ENCODE data around the gene ACTR2. TPM values are rescaled to one million over a fixed set of nuclear protein-coding genes. Genes with fewer than 3 reads are reported as not detected.
"Not testable (repeated sequence)": the region's sequence is repeated elsewhere in the genome, so short reads cannot be mapped to it uniquely, and the experiment has no call there.

Gene ACTR2
- total RNA-seq, 4 donors from 2014 or later: 58.6 to 86.1 (median 80.0) TPM

DNA sequence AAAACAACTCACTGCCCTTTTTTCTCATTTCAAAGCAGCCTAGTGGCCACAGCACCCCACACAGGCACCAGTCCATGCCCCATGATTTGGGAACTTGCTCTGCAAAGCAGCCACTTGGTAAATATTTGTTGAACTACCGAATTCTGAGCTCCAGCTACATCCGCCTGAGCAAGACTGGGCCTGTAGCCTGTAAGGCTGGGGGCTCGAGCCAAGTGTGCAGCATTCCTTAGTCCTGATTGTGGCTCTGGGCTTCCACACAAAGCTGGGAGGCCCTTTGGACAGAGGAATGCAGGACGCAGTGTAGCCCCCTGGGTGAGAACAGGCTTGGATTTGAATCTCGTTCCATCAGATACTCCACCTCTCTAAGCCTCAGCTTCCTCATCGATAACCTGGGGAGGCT is 88.4 kb downstream of the ACTR2 start:
- Histone ChIP-seq H3K36me3 (peaks cover 0 to 63% (median 0%) of the 10 kb centered on the region in 3 donors), H3K9me3 (no peaks in the 10 kb centered on the region), H3K4me1 (peaks cover 0 to 12% (median 0%) of the 10 kb centered on the region in 4 donors), H3K4me3 (no peak overlapping the region), H3K27ac (peak overlapping the region in 2 of 4 donors; percentile 31 to 78), H3K27me3 (no peaks in the 10 kb centered on the region)
- no peak for DNase-seq (ENCODE audit: low spot score in 2 of 2)
- WGBS, 2 donors: 52 to 66% methylated on average over 6 of the region's 6 CpGs
- peak in 1 of 2 donors; percentile 19 for TF ChIP-seq EP300 (IDR thresholded peaks at IDR 0.05)
- no peak for TF ChIP-seq POLR2A (IDR thresholded peaks at IDR 0.05)
- TF ChIP-seq, protein P1, sequence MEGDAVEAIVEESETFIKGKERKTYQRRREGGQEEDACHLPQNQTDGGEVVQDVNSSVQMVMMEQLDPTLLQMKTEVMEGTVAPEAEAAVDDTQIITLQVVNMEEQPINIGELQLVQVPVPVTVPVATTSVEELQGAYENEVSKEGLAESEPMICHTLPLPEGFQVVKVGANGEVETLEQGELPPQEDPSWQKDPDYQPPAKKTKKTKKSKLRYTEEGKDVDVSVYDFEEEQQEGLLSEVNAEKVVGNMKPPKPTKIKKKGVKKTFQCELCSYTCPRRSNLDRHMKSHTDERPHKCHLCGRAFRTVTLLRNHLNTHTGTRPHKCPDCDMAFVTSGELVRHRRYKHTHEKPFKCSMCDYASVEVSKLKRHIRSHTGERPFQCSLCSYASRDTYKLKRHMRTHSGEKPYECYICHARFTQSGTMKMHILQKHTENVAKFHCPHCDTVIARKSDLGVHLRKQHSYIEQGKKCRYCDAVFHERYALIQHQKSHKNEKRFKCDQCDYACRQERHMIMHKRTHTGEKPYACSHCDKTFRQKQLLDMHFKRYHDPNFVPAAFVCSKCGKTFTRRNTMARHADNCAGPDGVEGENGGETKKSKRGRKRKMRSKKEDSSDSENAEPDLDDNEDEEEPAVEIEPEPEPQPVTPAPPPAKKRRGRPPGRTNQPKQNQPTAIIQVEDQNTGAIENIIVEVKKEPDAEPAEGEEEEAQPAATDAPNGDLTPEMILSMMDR (IDR thresholded peaks at IDR 0.05): no peak

DNA sequence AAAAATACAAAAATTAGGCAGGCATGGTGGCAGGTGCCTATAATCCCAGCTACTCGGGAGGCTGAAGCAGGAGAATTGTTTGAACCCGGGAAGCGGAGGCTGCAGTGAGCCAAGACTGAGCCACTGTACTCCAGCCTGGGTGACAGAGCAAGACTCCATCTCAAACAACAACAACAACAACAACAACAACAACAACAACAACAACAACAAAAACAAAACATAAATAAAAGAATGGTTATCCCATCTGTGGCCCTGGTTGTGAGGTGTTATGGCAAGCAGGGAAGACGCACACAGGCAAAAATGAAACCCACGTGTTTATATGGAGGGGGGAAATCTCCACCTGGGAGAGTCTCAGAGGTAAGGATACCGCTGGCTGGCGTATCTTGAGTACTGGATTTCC is 89.7 kb downstream of the ACTR2 start:
- H3K27ac ChIP-seq; H3K27me3 ChIP-seq; H3K9me3 ChIP-seq; H3K4me3 ChIP-seq; DNase-seq (ENCODE audit: low spot score in 2 of 2): not testable (repeated sequence)
- Histone ChIP-seq H3K4me1 (peaks cover 0 to 13% (median 0%) of the 10 kb centered on the region in 4 donors), H3K36me3 (peaks cover 0 to 51% (median 0%) of the 10 kb centered on the region in 3 donors)
- 89 to 92% methylated on average over 7 of the region's 7 CpGs for WGBS, 2 donors

DNA sequence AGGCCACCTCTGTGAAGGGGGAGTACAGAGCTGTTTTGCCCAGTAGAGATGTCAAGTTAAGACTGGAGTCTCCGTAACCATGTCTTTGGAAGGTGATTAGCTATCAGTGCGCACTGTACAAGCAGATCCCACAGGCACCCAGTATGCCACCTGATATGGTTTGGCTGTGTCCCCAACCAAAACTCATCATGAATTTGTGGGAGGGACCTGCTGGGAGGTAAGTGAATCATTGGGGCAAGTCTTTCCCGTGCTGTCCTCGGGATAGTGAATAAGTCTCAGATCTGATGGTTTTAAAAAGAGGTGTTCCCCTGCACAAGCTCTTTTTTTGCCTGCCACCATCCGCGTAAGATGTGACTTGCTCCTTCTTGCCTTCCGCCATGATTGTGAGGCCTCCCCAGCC is 90.2 kb downstream of the ACTR2 start:
- no peak overlapping the region for H3K27ac ChIP-seq
- H3K4me3 ChIP-seq: no peak overlapping the region
- TF ChIP-seq, protein P1 (IDR thresholded peaks at IDR 0.05): no peak
- TF ChIP-seq EP300 (IDR thresholded peaks at IDR 0.05): no peak
- no peak for TF ChIP-seq POLR2A (IDR thresholded peaks at IDR 0.05)
- H3K4me1 ChIP-seq: peaks cover 0 to 13% (median 0%) of the 10 kb centered on the region in 4 donors
- no peaks in the 10 kb centered on the region for H3K9me3 ChIP-seq
- WGBS, 2 donors: 90 to 97% methylated on average over 7 of the region's 7 CpGs
- H3K27me3 ChIP-seq: no peaks in the 10 kb centered on the region
- no peak for DNase-seq (ENCODE audit: low spot score in 2 of 2)
- H3K36me3 ChIP-seq: peaks cover 0 to 47% (median 0%) of the 10 kb centered on the region in 3 donors

DNA sequence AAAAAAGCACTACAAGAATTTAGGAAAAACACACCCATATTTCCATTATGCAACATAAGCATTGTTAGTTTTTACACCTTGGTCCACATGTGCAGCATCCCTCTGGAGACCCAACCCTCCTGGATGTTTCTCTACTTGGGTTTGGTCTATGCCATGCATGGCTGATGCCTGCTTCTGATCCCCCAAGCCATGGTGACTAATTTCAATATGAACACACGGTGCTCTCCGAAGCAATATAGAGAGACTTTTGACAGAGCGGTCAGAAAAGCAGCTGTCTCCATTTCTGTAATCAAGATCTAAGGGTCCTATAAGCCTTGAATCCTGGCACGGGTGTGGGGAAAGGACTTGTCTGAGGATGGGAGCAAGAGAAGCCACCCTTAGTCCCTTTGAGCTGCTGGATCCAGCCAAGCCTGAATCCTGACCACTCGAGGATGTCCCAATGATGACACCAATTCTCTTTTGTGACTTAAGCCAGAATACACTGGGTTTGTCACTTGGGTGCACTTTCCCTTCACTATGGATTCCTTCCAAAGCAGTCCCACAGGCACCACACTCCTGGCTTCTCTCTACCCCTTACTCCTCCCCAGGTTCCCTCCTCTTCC is 91.5 kb downstream of the ACTR2 start:
- peak overlapping the region in 2 of 4 donors; percentile 8 for H3K27ac ChIP-seq
- peaks cover 0 to 13% (median 0%) of the 10 kb centered on the region in 4 donors for H3K4me1 ChIP-seq
- no peaks in the 10 kb centered on the region for H3K9me3 ChIP-seq
- H3K27me3 ChIP-seq: no peaks in the 10 kb centered on the region
- H3K36me3 ChIP-seq: peaks cover 0 to 33% (median 0%) of the 10 kb centered on the region in 3 donors
- no peak for DNase-seq (ENCODE audit: low spot score in 2 of 2)
- no peak overlapping the region for H3K4me3 ChIP-seq
- TF ChIP-seq EP300 (IDR thresholded peaks at IDR 0.05) (no peak), POLR2A (IDR thresholded peaks at IDR 0.05) (no peak)
- TF ChIP-seq, protein P1 (IDR thresholded peaks at IDR 0.05): no peak
- 87 to 98% methylated on average over 5 of the region's 5 CpGs for WGBS, 2 donors

DNA sequence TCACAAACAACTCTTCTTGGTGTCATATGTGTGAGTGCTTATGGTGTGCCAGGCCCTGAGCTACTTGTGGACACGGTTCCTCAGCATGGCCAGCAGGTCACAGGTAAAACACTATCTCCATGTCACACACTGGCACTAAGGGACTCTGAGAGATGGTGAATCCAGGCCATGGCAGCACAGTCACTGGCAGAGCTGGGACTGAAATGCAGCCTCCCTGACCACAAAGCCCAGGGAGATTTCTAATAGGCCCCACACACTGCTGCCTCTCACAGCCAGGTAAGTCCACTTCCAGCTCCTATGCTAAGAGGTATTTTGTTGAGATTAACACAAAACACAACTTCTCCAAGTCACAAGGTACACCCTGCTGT is 92.0 kb downstream of the ACTR2 start:
- Histone ChIP-seq H3K4me3 (no peak overlapping the region), H3K27ac (peak overlapping the region in 2 of 4 donors; percentile 8), H3K9me3 (no peaks in the 10 kb centered on the region), H3K4me1 (peaks cover 0 to 13% (median 0%) of the 10 kb centered on the region in 4 donors), H3K36me3 (peaks cover 0 to 32% (median 0%) of the 10 kb centered on the region in 3 donors), H3K27me3 (no peaks in the 10 kb centered on the region)
- no peak for TF ChIP-seq POLR2A (IDR thresholded peaks at IDR 0.05)
- TF ChIP-seq, protein P1 (IDR thresholded peaks at IDR 0.05): no peak
- no peak for TF ChIP-seq EP300 (IDR thresholded peaks at IDR 0.05)
- DNase-seq (ENCODE audit: low spot score in 2 of 2): no peak
- whole genome bisulfite sequencing, 2 donors: 100% methylated on average over 1 of the region's 1 CpG

Data from tibial nerve (tissue), 4 donors.